Neutrophil (primary cell): Measurements from ENCODE around the gene ARSB.

Source experiments
- H3K27ac ChIP-seq: fragments of 200-600 bp; sonication (generic); 2 replicates; pipeline ENCODE4 v1.5.1; 2016; ENCODE audit warnings: mild to moderate bottlenecking, moderate library complexity
- H3K27me3 ChIP-seq: fragments of 200-600 bp; sonication (generic); 2 replicates; pipeline ENCODE4 v1.6.0; 2016; ENCODE audit warnings: mild to moderate bottlenecking
- H3K36me3 ChIP-seq: fragments of 200-600 bp; sonication (generic); 2 replicates; pipeline ENCODE4 v1.5.1; 2017
- H3K4me1 ChIP-seq, 2 experiments: fragments of 200-600 bp in 1 of 2; sonication (generic) in 1 of 2; 1 replicate in 1 of 2; 2 replicates in 1 of 2; pipeline versions ENCODE4 v1.5.1 to v1.6.1; 2013 to 2016; ENCODE audit warnings: low read depth in 1 of 2, low read length in 1 of 2, mild to moderate bottlenecking in 1 of 2, moderate library complexity in 1 of 2; ENCODE audit not compliant: control insufficient read depth in 1 of 2, insufficient read depth in 1 of 2
- H3K4me3 ChIP-seq, 2 experiments: fragments of 200-600 bp in 1 of 2; sonication (generic) in 1 of 2; 1 replicate in 1 of 2; 2 replicates in 1 of 2; pipeline ENCODE4 v1.5.1; 2013 to 2016; ENCODE audit warnings: low read depth in 1 of 2, low read length in 1 of 2, mild to moderate bottlenecking in 1 of 2, moderate library complexity in 1 of 2
- H3K9me3 ChIP-seq: fragments of 200-600 bp; sonication (generic); 2 replicates; pipeline ENCODE4 v1.5.1; 2016
- TF ChIP-seq, protein P1 (sequence below): fragments of 200-600 bp; sonication (generic); IDR thresholded peaks from 2 replicates; pipeline ENCODE4 v1.5.1; 2016; ENCODE audit warnings: antibody characterized with exemption

The ARSB gene

GRCh38 chr5:78746021-78746770, 238.9 kb downstream of the ARSB start:
- H3K36me3 ChIP-seq, result no peaks in the 10 kb centered on the region
- no peak overlapping the region for H3K4me3 ChIP-seq
- peaks cover 19% of the 10 kb centered on the region for H3K27me3 ChIP-seq
- TF ChIP-seq, protein P1, sequence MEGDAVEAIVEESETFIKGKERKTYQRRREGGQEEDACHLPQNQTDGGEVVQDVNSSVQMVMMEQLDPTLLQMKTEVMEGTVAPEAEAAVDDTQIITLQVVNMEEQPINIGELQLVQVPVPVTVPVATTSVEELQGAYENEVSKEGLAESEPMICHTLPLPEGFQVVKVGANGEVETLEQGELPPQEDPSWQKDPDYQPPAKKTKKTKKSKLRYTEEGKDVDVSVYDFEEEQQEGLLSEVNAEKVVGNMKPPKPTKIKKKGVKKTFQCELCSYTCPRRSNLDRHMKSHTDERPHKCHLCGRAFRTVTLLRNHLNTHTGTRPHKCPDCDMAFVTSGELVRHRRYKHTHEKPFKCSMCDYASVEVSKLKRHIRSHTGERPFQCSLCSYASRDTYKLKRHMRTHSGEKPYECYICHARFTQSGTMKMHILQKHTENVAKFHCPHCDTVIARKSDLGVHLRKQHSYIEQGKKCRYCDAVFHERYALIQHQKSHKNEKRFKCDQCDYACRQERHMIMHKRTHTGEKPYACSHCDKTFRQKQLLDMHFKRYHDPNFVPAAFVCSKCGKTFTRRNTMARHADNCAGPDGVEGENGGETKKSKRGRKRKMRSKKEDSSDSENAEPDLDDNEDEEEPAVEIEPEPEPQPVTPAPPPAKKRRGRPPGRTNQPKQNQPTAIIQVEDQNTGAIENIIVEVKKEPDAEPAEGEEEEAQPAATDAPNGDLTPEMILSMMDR, result no peak
- no peaks in the 10 kb centered on the region for H3K4me1 ChIP-seq
- H3K9me3 ChIP-seq, result no peaks in the 10 kb centered on the region
- no peak overlapping the region for H3K27ac ChIP-seq

DNA sequence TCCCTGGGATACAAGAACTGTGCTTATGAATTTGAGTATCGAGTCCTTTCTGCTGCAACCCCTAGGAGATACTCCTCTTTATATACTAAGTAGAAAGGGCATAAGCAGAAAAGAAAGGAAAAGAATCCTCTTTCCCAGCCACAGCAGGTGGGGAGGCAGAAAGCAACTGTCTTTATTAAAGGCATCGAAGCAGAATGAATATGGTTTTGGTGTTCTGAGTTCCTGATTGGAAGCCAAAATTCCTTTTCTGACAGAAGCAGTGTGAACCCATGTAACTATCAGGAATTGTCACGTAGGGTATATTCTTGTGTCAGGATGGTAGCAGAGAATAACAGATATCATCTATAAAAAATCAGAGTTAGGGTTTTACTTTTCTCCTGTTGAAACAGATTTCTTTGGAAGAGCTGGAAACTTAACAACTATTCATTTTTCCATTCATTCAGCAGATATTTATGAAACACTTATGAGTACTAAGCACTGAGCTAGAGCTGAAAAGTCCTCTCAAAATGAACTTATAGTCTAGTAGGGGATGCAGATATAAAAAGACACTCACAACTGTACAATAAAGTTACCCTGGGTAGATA, 240.1 kb downstream of the ARSB start:
- no peak overlapping the region for H3K4me3 ChIP-seq
- no peak overlapping the region for H3K27ac ChIP-seq
- H3K9me3 ChIP-seq, result no peaks in the 10 kb centered on the region
- no peaks in the 10 kb centered on the region for H3K4me1 ChIP-seq
- TF ChIP-seq, protein P1, result no peak
- peaks cover 19% of the 10 kb centered on the region for H3K27me3 ChIP-seq
- H3K36me3 ChIP-seq, result no peaks in the 10 kb centered on the region

GRCh38 chr5:78741019-78741418, 244.1 kb downstream of the ARSB start:
- no peaks in the 10 kb centered on the region for H3K36me3 ChIP-seq
- no peaks in the 10 kb centered on the region for H3K9me3 ChIP-seq
- H3K27me3 ChIP-seq, result peaks cover 19% of the 10 kb centered on the region
- H3K4me3 ChIP-seq, result no peak overlapping the region
- H3K27ac ChIP-seq, result no peak overlapping the region
- no peaks in the 10 kb centered on the region for H3K4me1 ChIP-seq
- TF ChIP-seq, protein P1, result no peak

GRCh38 chr5:78738693-78739300, 246.3 kb downstream of the ARSB start:
- Histone ChIP-seq H3K36me3 (no peaks in the 10 kb centered on the region), H3K27ac (no peak overlapping the region), H3K4me1 (no peaks in the 10 kb centered on the region), H3K4me3 (no peak overlapping the region), H3K9me3 (no peaks in the 10 kb centered on the region), H3K27me3 (peaks cover 7% of the 10 kb centered on the region)
- TF ChIP-seq, protein P1, result no peak

- no peak overlapping the region for H3K27ac ChIP-seq
- TF ChIP-seq, protein P1, result no peak
- no peaks in the 10 kb centered on the region for H3K4me1 ChIP-seq
- H3K27me3 ChIP-seq, result peaks cover under 1% of the 10 kb centered on the region
- no peaks in the 10 kb centered on the region for H3K36me3 ChIP-seq
- H3K9me3 ChIP-seq, result no peaks in the 10 kb centered on the region
- H3K4me3 ChIP-seq, result no peak overlapping the region
Observed at GRCh38 chr5:78738104-78738503, 247.0 kb downstream of the ARSB start.
